OCI-LY1 (cell line): ENCODE results near the gene PDE1C.

Experiments
- CTCF ChIP-seq: fragments of 200-600 bp; sonication (generic), shearing (Covaris generic); IDR thresholded peaks from 2 replicates; pipeline ENCODE4 v1.5.1; 2017; ENCODE audit warnings: mild to moderate bottlenecking, antibody characterized with exemption, low read length, moderate library complexity, mixed read lengths
- EZH2 ChIP-seq: fragments of 200-600 bp; sonication (generic), shearing (Covaris generic); IDR thresholded peaks from 2 replicates; pipeline ENCODE4 v1.8.0; 2017; ENCODE audit warnings: borderline replicate concordance, mixed run types, mild to moderate bottlenecking, antibody characterized with exemption, low read length, moderate library complexity, mixed read lengths

- peak; percentile 98 for TF ChIP-seq CTCF
- no peak for TF ChIP-seq EZH2
These were observed 325.8 kb downstream of the PDE1C start for GRCh38 chr7:31744294-31744874.
